ENCODE data around the gene RASGRF1. TPM values are rescaled to one million over a fixed set of nuclear protein-coding genes. Genes with fewer than 3 reads are reported as not detected.
"Not testable (repeated sequence)": the region's sequence is repeated elsewhere in the genome, so short reads cannot be mapped to it uniquely, and the experiment has no call there.

Gene RASGRF1
- total RNA-seq, 2 experiments from 2014 or later, result 3.0 to 4.5 TPM

- POLR2A ChIA-PET, result no interaction called here
- Histone ChIP-seq H3K4me3 (ENCODE audit: low read depth, low read length, poor library complexity, severe bottlenecking) (no peak overlapping the region), H3K9me2 (ENCODE audit: insufficient read depth, low read length) (no peaks in the 10 kb centered on the region), H3K36me3 (ENCODE audit: insufficient read depth, low read length) (no peaks in the 10 kb centered on the region), H3K4me2 (ENCODE audit: low read length) (no peak overlapping the region), H3K4me1 (ENCODE audit: insufficient read depth, low read length, poor library complexity, severe bottlenecking) (peaks cover 6% of the 10 kb centered on the region), H4K20me1 (ENCODE audit: insufficient read depth, low read length) (no peaks in the 10 kb centered on the region), H3K9me3 (ENCODE audit: low read length) (no peaks in the 10 kb centered on the region; the same call in 1 of the 2 replicates), H3K27ac (ENCODE audit: low read depth, low read length, poor library complexity, severe bottlenecking) (no peak overlapping the region), H2AFZ (ENCODE audit: low read length) (peak overlapping the region; percentile 48; the same call in 1 of the 2 replicates), H3K79me2 (ENCODE audit: insufficient read depth, low read depth, low read length) (no peaks in the 10 kb centered on the region)
- TF ChIP-seq CTCF (conservative IDR thresholded peaks at IDR 0.05; ENCODE audit: low read length) (peak; percentile 78), EZH2phosphoT487 (IDR thresholded peaks at IDR 0.05; ENCODE audit: borderline replicate concordance, low read depth, low read length) (no peak)
- peak; percentile 76 for DNase-seq (ENCODE audit: low spot score)
- BruUV-seq (replicated peaks), result no TSS peak
- intact Hi-C loops (cut with micrococcal nuclease; ENCODE audit: unreplicated experiment), result loop anchor here (1.0 kb wide), 1 partner anchor 115 kb away; no protein-coding TSS in a partner anchor
- CTCF ChIA-PET (ENCODE audit: unreplicated experiment), result interaction anchor here (0.6 to 1.2 kb wide), 2 partner anchors 46 to 159 kb away, joined by 4 read pairs; no protein-coding TSS in a partner anchor
Measured at GRCh38 chr15:79025201-79025600, 65.4 kb downstream of the RASGRF1 start.

- DNase-seq (ENCODE audit: low spot score); CTCF ChIA-PET (ENCODE audit: unreplicated experiment); intact Hi-C loops (cut with micrococcal nuclease; ENCODE audit: unreplicated experiment); POLR2A ChIA-PET; H3K4me2 ChIP-seq (ENCODE audit: low read length); BruUV-seq (replicated peaks); H3K9me3 ChIP-seq (ENCODE audit: low read length); H3K9me2 ChIP-seq (ENCODE audit: insufficient read depth, low read length); H2AFZ ChIP-seq (ENCODE audit: low read length); H3K27ac ChIP-seq (ENCODE audit: low read depth, low read length, poor library complexity, severe bottlenecking); H4K20me1 ChIP-seq (ENCODE audit: insufficient read depth, low read length); H3K79me2 ChIP-seq (ENCODE audit: insufficient read depth, low read depth, low read length); H3K4me3 ChIP-seq (ENCODE audit: low read depth, low read length, poor library complexity, severe bottlenecking); H3K4me1 ChIP-seq (ENCODE audit: insufficient read depth, low read length, poor library complexity, severe bottlenecking); H3K36me3 ChIP-seq (ENCODE audit: insufficient read depth, low read length): not testable (repeated sequence)
Measured at GRCh38 chr15:79024493-79024892, 66.1 kb downstream of the RASGRF1 start.

GRCh38 chr15:79023918-79024317 lies 66.7 kb downstream of the RASGRF1 start:
- peaks cover 6% of the 10 kb centered on the region for H3K4me1 ChIP-seq (ENCODE audit: insufficient read depth, low read length, poor library complexity, severe bottlenecking)
- no peaks in the 10 kb centered on the region; the same call in 1 of the 2 replicates for H3K9me3 ChIP-seq (ENCODE audit: low read length)
- H3K4me3 ChIP-seq (ENCODE audit: low read depth, low read length, poor library complexity, severe bottlenecking), result no peak overlapping the region
- TF ChIP-seq EZH2phosphoT487 (IDR thresholded peaks at IDR 0.05; ENCODE audit: borderline replicate concordance, low read depth, low read length) (no peak), CTCF (conservative IDR thresholded peaks at IDR 0.05; ENCODE audit: low read length) (no peak)
- intact Hi-C loops (cut with micrococcal nuclease; ENCODE audit: unreplicated experiment), result no loop called here
- no peak for DNase-seq (ENCODE audit: low spot score)
- ChIA-PET POLR2A (no interaction called here), CTCF (ENCODE audit: unreplicated experiment) (no interaction called here)
- no TSS peak for BruUV-seq (replicated peaks)
- H3K4me2 ChIP-seq (ENCODE audit: low read length), result no peak overlapping the region
- H3K36me3 ChIP-seq (ENCODE audit: insufficient read depth, low read length), result no peaks in the 10 kb centered on the region
- H4K20me1 ChIP-seq (ENCODE audit: insufficient read depth, low read length), result no peaks in the 10 kb centered on the region
- H3K27ac ChIP-seq (ENCODE audit: low read depth, low read length, poor library complexity, severe bottlenecking), result no peak overlapping the region
- H2AFZ ChIP-seq (ENCODE audit: low read length), result no peak overlapping the region
- no peaks in the 10 kb centered on the region for H3K79me2 ChIP-seq (ENCODE audit: insufficient read depth, low read depth, low read length)
- no peaks in the 10 kb centered on the region for H3K9me2 ChIP-seq (ENCODE audit: insufficient read depth, low read length)

All from OCI-LY7 (cell line).